ENCODE data around the gene NCF1. TPM values are rescaled to one million over a fixed set of nuclear protein-coding genes. Genes with fewer than 3 reads are reported as not detected.
"Not testable (repeated sequence)": the region's sequence is repeated elsewhere in the genome, so short reads cannot be mapped to it uniquely, and the experiment has no call there.

Gene NCF1
- total RNA-seq, 2 donors from 2014 or later, result 0.37 TPM; not detected in 1

DNA sequence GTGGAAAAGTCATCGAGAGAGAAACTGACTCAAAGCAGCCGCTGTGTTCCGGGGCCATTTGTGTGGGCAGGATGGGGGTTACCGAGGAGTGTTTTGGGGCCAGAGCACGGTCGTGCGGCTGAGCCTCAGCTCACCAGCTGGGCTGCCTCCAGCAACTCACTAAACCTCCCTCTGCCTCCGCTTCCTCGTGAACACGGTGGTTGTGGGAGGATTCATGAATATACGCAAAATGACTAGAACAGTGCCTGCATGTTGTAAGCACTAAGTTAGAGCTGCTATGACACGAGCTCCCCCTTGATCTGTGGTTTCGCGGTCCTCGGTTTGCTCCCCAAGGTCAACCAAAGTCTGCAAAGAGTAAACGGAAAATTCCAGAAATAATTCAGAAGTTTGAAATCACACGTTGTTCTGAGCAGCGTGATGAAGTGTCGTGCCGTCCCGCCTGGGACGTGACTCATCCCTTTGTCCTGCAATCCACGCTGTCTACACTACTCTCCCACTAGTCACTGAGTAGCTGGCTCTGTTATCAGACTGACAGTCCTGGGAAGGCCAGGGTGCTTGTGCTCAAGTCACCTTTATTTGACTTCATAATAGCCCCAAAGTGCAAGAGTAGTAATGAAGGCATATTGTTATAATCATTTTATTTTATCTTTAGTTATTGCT is 46.5 kb downstream of the NCF1 start:
- DNase-seq; H3K4me3 ChIP-seq (ENCODE audit: low read length); H3K27me3 Mint-ChIP-seq (ENCODE audit: insufficient read depth); H3K27ac ChIP-seq (ENCODE audit: low read depth, low read length); H3K27ac Mint-ChIP-seq; H3K9me3 ChIP-seq (ENCODE audit: control insufficient read depth, low read length); H3K27me3 ChIP-seq (ENCODE audit: control insufficient read depth, insufficient read depth, low read length, poor library complexity, severe bottlenecking); H3K36me3 ChIP-seq (ENCODE audit: control insufficient read depth, insufficient read depth, low read length); H3K4me3 Mint-ChIP-seq; H3K4me1 Mint-ChIP-seq; H3K9me3 Mint-ChIP-seq; H3K9ac ChIP-seq (ENCODE audit: extremely low read depth, low read length, poor library complexity, severe bottlenecking); H3K4me1 ChIP-seq (ENCODE audit: control insufficient read depth, insufficient read depth, low read length); H3K36me3 Mint-ChIP-seq (ENCODE audit: low read depth): not testable (repeated sequence)
- no CpG with 5 or more reads among the region's 23 CpGs for WGBS, 2 experiments (ENCODE audit: insufficient coverage in 1 of 2, insufficient read length in 1 of 2)

DNA sequence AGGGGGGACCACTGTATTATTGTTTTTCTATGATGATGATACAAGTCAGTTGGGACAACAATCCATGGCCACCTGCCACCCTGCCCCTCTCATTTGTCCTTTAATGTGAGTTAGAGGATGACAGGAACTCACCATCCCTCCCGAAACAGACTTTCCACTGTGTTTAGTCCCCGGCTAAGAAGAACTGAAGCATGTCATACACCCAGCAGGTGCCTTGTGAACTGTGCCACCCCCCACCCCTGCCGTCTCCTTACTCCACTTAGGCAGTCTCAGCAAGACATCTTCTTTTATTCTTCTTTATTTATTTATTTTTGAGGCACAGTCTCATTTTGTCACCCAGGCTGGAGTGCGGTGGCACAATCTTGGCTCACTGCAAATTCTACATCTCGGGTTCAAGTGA is 47.4 kb downstream of the NCF1 start:
- DNase-seq; H3K4me3 ChIP-seq (ENCODE audit: low read length); H3K27ac ChIP-seq (ENCODE audit: low read depth, low read length); H3K27me3 ChIP-seq (ENCODE audit: control insufficient read depth, insufficient read depth, low read length, poor library complexity, severe bottlenecking); H3K4me1 ChIP-seq (ENCODE audit: control insufficient read depth, insufficient read depth, low read length); H3K27ac Mint-ChIP-seq; H3K27me3 Mint-ChIP-seq (ENCODE audit: insufficient read depth); H3K4me3 Mint-ChIP-seq; H3K9ac ChIP-seq (ENCODE audit: extremely low read depth, low read length, poor library complexity, severe bottlenecking); H3K4me1 Mint-ChIP-seq; H3K9me3 Mint-ChIP-seq; H3K36me3 ChIP-seq (ENCODE audit: control insufficient read depth, insufficient read depth, low read length); H3K36me3 Mint-ChIP-seq (ENCODE audit: low read depth); H3K9me3 ChIP-seq (ENCODE audit: control insufficient read depth, low read length): not testable (repeated sequence)
- WGBS, 2 experiments (ENCODE audit: insufficient coverage in 1 of 2, insufficient read length in 1 of 2), result no CpG with 5 or more reads among the region's 5 CpGs

DNA sequence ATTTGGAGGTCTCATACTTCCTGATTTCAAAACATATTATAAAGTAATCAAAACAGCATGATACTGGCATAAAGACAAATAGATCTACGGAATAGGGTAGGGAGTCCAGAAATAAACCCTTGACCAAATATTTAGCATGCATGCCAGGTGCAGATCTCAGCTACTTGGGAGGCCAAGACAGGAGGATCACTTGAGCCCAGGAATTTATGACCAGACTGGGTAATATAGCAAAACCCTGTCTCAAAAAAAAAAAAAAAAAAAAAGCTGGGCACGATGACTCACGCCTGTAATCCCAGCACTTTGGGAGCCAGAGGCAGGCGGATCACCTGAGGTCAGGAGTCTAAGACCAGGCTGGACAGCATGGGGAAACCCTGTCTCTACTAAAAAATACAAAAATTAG is 56.1 kb downstream of the NCF1 start:
- H3K4me1 ChIP-seq (ENCODE audit: control insufficient read depth, insufficient read depth, low read length); H3K36me3 ChIP-seq (ENCODE audit: control insufficient read depth, insufficient read depth, low read length); H3K27ac Mint-ChIP-seq; H3K9ac ChIP-seq (ENCODE audit: extremely low read depth, low read length, poor library complexity, severe bottlenecking); H3K9me3 Mint-ChIP-seq; H3K27me3 ChIP-seq (ENCODE audit: control insufficient read depth, insufficient read depth, low read length, poor library complexity, severe bottlenecking); DNase-seq; H3K27ac ChIP-seq (ENCODE audit: low read depth, low read length); H3K4me3 Mint-ChIP-seq; H3K9me3 ChIP-seq (ENCODE audit: control insufficient read depth, low read length); H3K4me1 Mint-ChIP-seq; H3K4me3 ChIP-seq (ENCODE audit: low read length); H3K27me3 Mint-ChIP-seq (ENCODE audit: insufficient read depth); H3K36me3 Mint-ChIP-seq (ENCODE audit: low read depth): not testable (repeated sequence)
- no CpG with 5 or more reads among the region's 4 CpGs for WGBS, 2 experiments (ENCODE audit: insufficient coverage in 1 of 2, insufficient read length in 1 of 2)

DNA sequence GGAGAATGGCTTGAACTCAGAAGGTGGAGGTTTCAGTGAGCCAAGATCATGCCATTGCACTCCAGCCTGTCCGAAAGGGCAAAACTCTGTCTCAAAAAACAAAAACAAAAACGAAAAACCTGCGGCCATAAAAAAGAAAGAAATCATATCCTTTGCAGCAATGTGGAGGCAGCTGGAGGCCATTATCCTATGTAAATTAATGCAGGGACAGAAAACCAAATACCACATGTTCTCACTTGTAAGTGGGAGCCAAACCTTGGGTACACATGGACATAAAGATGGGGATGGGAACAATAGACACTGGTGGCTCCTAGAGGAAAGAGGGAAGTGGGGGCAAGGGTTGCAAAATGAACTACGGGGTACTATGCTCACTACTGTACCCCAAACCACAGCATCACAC is 56.6 kb downstream of the NCF1 start:
- H3K4me3 Mint-ChIP-seq; H3K27ac ChIP-seq (ENCODE audit: low read depth, low read length); H3K9me3 ChIP-seq (ENCODE audit: control insufficient read depth, low read length); H3K36me3 Mint-ChIP-seq (ENCODE audit: low read depth); H3K4me3 ChIP-seq (ENCODE audit: low read length); H3K27ac Mint-ChIP-seq; H3K9me3 Mint-ChIP-seq; H3K27me3 ChIP-seq (ENCODE audit: control insufficient read depth, insufficient read depth, low read length, poor library complexity, severe bottlenecking); DNase-seq; H3K4me1 Mint-ChIP-seq; H3K27me3 Mint-ChIP-seq (ENCODE audit: insufficient read depth); H3K9ac ChIP-seq (ENCODE audit: extremely low read depth, low read length, poor library complexity, severe bottlenecking); H3K4me1 ChIP-seq (ENCODE audit: control insufficient read depth, insufficient read depth, low read length); H3K36me3 ChIP-seq (ENCODE audit: control insufficient read depth, insufficient read depth, low read length): not testable (repeated sequence)
- no CpG with 5 or more reads among the region's 4 CpGs for WGBS, 2 experiments (ENCODE audit: insufficient coverage in 1 of 2, insufficient read length in 1 of 2)

Other genes starting within 250 kb of the NCF1 start
- 100 to 1,000 TPM; 391 to 519 TPM for gene GTF2I, start 116.3 kb upstream of the NCF1 start, total RNA-seq
- 10 to 100 TPM in 1 of 2 donors, 1 to 10 TPM in 1; 8.3 to 12.7 TPM for gene GTF2IRD2, start 77.6 kb downstream of the NCF1 start, total RNA-seq
- gene CASTOR2, start 190.7 kb downstream of the NCF1 start, total RNA-seq, result 100 to 1,000 TPM in 1 of 2 donors, 10 to 100 TPM in 1; 96.5 to 116 TPM